ENCODE measurements around the gene COPG2. TPM values are rescaled to one million over a fixed set of nuclear protein-coding genes. Genes with fewer than 3 reads are reported as not detected.

Gene COPG2
- total RNA-seq, 1 donor = 47.9 TPM

DNA sequence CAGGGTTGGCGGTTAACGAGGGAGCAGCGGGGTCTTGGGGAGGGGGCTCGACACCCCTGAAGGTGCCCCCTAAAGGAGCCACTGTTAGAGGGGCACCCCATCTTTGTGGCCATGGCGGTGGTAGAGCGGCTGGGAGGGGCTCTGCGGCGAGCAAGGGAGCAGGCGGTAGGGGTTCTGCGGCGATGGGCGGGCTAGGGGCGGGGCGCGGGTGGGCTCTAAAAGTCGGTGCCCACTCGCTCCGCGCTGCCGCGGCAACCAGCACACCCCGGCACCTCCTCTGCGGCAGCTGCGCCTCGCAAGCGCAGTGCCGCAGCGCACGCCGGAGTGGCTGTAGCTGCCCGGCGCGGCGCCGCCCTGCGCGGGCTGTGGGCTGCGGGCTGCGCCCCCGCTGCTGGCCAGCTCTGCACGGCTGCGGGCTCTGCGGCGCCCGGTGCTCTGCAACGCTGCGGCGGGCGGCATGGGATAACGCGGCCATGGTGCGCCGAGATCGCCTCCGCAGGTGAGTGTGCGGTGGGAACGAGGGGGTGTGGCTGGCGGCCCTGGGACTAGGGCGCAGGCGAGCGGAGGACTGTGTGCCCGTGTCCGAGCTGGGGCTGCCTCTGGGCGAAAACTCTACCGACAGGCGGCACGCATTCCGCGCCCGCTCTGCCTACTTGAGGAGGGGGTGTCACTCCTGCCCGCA is 176.6 kb downstream of the COPG2 start, which contains the start of gene MEST:
Gene MEST (plus strand): TSS at position 245 of the 682 bp plus-strand sequence. CDS start 229 bp downstream, at position 474.
- TF ChIP-seq, protein P1, sequence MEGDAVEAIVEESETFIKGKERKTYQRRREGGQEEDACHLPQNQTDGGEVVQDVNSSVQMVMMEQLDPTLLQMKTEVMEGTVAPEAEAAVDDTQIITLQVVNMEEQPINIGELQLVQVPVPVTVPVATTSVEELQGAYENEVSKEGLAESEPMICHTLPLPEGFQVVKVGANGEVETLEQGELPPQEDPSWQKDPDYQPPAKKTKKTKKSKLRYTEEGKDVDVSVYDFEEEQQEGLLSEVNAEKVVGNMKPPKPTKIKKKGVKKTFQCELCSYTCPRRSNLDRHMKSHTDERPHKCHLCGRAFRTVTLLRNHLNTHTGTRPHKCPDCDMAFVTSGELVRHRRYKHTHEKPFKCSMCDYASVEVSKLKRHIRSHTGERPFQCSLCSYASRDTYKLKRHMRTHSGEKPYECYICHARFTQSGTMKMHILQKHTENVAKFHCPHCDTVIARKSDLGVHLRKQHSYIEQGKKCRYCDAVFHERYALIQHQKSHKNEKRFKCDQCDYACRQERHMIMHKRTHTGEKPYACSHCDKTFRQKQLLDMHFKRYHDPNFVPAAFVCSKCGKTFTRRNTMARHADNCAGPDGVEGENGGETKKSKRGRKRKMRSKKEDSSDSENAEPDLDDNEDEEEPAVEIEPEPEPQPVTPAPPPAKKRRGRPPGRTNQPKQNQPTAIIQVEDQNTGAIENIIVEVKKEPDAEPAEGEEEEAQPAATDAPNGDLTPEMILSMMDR (IDR thresholded peaks at IDR 0.05; ENCODE audit: insufficient read depth, low read depth, low read length) = no peak
- peak within 1 kb of the TSS; percentile 82 for H3K4me3 ChIP-seq (ENCODE audit: low read depth, low read length)
- peak; percentile 60 for DNase-seq (ENCODE audit: low read depth)

DNA sequence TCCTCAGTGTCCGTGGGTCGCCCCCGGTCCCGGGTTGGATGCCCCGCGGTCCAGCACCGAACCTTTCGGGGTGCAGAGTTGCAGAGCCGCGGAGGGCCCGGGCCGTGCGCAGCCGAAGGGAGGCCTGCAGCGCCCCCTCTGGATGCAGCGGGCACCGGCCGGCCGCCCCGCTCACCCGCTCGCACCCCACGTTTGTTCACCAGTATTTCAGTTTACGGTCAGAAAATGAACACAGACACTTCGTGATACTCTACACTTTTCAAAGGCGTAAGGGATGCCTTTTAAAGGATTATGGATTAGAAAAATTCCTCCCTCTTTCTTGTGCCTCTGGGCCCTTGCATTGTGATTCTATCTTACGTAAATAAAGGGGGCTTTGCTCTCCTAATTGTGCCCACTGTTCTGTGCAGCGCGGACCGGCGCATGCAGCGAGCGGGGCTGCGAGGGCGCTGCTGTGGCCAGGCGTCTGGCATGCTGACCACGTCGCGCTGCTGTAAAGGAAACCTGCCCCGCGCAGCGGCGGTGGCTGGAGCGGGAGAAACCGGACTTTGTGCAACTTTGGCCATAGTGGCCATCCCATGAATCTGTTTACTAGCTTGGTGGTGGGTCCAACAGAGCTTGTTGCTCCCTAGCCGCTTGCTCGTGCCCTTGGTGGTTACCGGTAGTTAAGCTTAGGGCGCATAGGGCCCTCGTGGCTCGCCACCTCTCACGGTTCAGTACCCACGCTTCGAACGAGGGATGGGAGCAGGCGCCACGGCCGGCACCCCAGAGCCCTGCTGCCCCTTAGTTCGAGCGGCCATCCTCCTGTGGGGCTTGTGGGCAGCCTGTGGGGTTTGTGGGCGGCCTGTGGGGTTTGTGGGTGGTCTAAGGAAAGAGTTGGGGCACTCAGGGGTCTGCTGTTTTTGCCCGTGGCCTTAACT is 177.4 kb downstream of the COPG2 start:
- H3K4me3 ChIP-seq (ENCODE audit: low read depth, low read length) = peak overlapping the region; percentile 82
- peak; percentile 62 for DNase-seq (ENCODE audit: low read depth)
- TF ChIP-seq, protein P1 (IDR thresholded peaks at IDR 0.05; ENCODE audit: insufficient read depth, low read depth, low read length) = peak; percentile 69

DNA sequence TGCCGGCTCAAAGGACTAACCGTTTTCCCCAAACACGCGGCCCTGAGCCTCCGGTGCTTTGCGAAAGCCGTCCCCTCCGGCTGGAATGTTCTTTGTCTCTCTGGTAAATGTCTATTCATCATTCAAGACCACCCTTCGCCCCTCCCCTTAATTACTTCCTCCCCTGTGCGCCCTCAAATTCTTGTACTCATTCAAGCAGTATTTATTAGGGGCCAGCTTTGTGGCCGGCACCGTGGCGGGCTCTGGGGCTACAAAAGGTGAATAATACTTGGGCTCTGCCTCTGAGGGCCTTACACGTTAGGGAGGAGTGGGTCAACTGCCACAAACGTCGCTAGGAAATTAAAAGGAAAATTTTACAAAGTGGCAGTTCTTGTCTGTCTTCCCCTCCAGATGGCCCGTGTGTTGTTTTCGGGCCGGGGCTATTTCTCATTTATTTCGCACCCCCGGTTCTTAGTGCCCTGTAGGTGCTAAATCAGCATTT is 178.2 kb downstream of the COPG2 start:
- peak overlapping the region; percentile 35 for H3K4me3 ChIP-seq (ENCODE audit: low read depth, low read length)
- DNase-seq (ENCODE audit: low read depth) = no peak
- TF ChIP-seq, protein P1 (IDR thresholded peaks at IDR 0.05; ENCODE audit: insufficient read depth, low read depth, low read length) = no peak

DNA sequence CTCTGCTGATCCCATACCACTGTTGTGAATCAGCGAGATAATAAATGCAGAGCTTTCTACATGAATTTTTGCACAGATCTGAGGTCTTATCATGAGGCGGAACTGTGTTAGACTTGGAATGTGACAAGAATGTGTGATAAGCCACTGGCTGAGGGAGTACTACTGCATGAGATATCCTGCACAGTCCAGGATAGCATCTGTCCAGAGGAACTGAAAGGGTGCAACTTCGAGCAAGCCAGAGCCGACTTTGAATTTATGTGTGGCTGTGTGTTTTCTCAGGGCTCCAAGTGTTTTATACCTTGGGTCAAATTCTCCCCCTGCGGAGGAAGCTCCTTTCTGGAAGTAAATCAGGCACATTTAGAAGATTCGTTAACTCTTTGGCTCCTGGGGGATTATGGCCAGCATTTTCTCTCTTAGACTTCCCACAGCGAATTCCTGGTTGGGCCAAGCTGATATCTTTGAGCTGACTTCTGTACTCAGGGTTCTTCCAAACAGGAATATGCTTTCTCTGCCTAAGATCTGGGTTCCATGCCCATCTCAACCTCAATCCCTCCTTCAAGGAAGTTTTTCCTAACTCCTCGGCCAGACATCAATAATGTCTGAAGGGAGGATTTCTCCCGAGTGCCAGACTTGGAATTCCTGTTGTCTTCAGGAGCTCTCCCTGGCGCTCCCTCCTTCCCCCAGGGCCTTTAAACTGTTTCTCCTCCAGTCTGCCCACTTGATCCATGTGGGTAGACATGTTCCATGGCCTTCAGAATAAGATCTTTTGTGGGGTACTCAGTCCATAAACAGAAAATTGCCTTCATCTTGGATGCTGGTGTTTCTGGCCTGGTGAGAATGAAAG is 179.2 kb downstream of the COPG2 start:
- H3K4me3 ChIP-seq (ENCODE audit: low read depth, low read length) = no peak overlapping the region
- peak; percentile 94 for DNase-seq (ENCODE audit: low read depth)
- TF ChIP-seq, protein P1 (IDR thresholded peaks at IDR 0.05; ENCODE audit: insufficient read depth, low read depth, low read length) = no peak

DNA sequence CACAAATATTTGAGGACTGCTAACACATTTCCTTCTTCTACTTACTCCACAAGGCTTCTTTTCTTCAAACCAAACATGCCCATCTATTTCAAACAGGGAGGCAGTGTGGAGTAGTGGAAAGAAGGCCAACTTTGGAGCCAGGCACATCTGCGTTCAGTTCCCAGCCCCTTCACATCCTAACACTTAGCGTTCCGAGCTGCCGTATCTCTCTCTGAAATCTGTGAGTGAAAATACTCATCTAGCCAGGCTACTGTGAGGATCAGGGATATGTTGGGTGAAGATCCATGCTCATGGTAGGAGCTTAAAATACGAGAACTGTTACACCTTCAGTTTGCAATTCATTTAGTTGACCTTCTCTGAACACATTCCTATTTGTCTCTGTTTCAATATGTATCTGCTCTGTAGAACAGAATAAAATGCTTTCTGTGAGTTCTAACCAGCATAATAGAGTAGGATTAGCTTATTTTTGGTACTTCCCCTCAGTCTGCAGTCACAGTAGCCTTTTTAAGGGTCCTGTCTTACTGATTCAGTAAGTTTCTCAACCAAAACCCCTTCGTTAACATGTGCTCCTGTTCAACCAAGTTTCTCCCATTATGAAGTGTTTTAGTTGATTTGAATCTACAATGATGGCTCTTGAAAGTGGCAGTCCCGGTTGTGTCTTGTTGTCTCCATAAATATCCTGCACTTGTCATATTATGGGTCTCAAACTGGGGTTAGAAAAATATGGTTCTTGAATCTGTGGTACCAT is 180.0 kb downstream of the COPG2 start:
- H3K4me3 ChIP-seq (ENCODE audit: low read depth, low read length) = no peak overlapping the region
- no peak for DNase-seq (ENCODE audit: low read depth)
- TF ChIP-seq, protein P1 (IDR thresholded peaks at IDR 0.05; ENCODE audit: insufficient read depth, low read depth, low read length) = no peak
